GM18499 (cell line): ENCODE results near the gene PRAME.
"Not testable (repeated sequence)": the region's sequence is repeated elsewhere in the genome, so short reads cannot be mapped to it uniquely, and the experiment has no call there.

Source experiments
- ATAC-seq: cut with Tn5 transposase; IDR thresholded peaks from one replicate; pipeline ENCODE4 v1.9.1; 2021; ENCODE audit warnings: moderate number of reproducible peaks; ENCODE audit not compliant: insufficient read depth, unreplicated experiment

The PRAME gene

GRCh38 chr22:22583030-22583429 is 24.0 kb upstream of the PRAME start:
- ATAC-seq: no peak

DNA sequence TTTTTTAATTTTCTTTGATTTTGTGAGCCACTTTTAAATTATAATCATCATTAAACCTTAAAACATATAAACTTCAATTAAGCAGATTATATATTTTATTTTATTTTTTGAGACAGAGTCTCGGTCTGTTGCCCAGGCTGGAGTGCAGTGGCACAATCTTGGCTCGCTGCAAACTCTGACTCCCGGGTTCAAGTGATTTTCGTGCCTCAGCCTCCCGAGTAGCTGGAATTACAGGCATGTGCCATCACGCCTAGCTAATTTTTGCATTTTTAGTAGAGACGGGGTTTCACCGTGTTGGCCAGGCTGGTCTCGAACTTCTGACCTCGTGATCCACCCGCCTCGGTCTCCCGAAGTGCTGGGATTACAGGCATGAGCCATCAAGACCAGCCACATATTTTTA is 22.5 kb upstream of the PRAME start:
- ATAC-seq: not testable (repeated sequence)

- no peak for ATAC-seq
Measured at GRCh38 chr22:22579869-22580604, 21.0 kb upstream of the PRAME start.

GRCh38 chr22:22578702-22579424 is 19.8 kb upstream of the PRAME start:
- ATAC-seq: no peak

DNA sequence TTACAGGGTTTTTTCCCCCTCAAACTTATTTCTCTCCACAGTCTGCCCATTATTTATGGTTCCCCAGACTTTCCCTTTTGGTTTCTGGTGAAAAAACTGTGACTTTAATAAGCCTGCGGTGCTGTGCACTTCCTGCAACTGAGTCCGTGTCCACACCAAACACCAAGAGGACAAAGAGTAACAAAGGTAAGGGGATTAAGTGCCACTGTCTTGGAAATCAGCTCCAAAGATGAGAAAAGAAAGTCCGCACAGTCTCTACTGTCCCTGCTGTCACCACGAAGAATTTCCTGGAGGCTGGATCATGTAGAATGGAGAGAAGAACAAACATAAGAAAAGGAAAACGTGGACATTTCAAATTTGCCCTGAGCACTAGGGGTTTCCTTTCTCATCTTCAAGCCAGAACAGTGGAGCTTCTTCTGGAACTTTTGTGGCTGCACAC is 17.9 kb upstream of the PRAME start:
- no peak for ATAC-seq

DNA sequence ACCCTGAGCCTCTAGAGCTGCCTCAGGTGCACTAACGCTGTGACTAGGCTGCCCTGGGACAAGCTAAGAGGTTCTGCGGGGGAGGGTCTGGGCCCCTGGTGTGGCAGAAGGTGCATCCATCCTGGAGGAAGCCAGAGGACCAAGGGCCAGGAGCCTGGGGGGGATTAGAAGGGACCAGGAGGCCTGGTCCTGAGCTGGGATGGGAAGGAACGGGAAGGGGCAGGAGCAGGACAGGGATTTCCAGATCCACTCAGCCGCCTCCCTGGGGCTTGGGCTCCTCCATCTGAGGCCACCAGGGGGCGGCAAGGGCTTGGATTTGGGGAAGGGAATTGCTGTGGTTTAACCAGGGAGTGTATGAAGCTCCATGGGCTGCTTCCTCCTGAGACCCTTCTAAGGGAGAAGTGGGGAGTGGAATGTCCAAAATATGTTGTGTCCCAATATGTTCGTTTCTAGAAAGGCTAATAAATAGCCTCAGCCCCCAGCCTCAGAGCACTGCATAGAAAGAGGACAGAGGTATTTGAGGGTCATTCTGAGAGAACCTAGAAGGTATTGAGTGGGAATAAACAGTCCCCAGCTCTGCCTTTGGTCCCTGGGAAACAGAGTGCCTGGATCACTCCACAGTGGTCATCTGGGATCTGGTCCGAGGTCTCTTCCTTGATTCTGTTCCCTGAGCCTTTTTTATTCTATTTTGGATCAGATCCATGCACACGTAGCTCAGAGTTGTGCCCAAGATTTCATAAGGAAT is 17.4 kb upstream of the PRAME start:
- ATAC-seq: no peak

- ATAC-seq: no peak
Measured at GRCh38 chr22:22574361-22574760, 15.3 kb upstream of the PRAME start.

GRCh38 chr22:22573047-22573889 is 14.2 kb upstream of the PRAME start:
- no peak for ATAC-seq

DNA sequence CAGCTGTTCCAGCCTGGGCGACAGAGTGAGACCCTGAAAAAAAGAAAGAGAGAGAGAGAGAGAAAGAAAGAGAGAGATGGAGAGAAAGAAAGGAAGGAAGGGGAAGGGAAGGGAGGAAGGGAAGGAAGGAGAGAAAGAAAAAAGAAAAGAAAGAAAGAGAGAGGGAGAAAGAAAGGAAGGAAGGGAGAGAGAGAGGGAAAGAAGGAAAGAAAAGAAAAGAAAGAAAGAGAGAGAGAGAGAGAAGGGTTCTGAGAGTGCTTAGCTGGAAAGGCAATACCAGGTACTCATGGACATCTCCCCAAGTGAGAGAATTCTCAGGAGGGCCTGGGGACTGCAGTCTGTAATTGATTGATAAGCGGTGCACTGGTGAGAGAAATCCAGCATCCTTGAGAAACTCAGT is 12.8 kb upstream of the PRAME start:
- no peak for ATAC-seq

DNA sequence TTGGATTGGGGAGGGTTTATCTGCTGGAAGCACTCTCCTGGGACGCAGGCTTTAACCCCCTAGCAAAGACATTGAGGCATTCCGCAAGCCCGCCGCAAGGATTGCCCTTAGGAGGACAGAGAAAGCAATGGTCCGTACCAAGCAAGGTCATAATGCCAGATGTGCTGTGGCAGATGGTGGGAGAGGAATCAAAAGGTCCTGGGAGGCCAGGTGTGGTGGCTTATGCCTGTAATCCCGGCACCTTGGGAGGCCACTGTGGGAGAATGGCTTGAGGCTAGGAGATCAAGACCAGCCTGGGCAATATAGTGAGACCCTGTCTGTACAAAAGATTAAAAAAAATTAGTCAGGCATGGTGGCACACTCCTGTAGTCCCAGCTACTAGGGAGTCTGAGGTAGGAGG is 12.4 kb upstream of the PRAME start:
- ATAC-seq: no peak

- ATAC-seq: no peak
Measured at GRCh38 chr22:22569218-22569617, 10.2 kb upstream of the PRAME start.

- no peak for ATAC-seq
Measured at GRCh38 chr22:22565981-22566380, 6.9 kb upstream of the PRAME start.

DNA sequence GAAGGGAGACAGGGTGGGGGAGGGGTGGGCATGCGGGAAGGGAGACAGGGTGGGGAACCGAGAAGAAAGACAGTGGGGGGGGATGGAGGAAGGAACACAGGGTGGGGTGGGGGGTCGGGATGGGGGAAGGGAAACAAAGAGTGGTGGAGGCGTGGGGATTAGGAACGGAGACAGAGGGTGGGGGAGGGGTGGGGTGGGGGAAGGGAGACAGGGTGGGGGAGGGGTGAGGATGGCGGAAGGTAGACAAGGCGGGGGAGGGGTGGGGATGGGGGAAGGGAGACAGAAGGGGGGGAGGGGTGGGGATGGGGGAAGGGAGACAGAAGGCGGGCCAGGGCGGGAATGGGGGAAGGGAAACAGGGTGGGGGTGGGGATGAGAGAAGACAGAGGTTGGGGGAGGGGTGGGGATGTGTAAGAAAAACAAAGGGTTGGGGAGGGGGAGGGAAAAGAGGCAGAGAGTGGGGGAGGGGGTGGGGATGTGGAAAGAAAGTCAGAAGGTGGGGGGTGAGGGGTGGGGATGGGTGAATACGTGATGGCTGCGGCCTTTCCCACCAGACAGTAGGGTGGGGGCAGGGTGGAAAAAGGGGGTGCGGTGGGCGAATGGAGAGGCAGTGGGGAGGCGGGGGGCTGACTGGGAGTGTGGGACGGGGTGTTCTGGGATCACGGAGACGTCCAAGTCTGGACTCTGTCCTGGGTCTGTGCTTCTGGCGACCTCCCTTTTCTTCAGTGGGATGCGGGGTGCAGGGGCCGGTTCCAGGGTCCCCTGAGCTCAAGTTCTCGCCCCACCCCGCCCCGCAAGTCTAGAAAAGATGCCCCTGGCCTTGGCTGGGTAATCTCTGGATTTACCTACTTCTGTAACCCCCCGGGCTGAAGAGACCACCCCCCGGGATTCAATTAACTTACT is 744 bp downstream of the PRAME start:
- ATAC-seq: no peak

GRCh38 chr22:22556995-22557925 is 1.8 kb downstream of the PRAME start:
- ATAC-seq: no peak

DNA sequence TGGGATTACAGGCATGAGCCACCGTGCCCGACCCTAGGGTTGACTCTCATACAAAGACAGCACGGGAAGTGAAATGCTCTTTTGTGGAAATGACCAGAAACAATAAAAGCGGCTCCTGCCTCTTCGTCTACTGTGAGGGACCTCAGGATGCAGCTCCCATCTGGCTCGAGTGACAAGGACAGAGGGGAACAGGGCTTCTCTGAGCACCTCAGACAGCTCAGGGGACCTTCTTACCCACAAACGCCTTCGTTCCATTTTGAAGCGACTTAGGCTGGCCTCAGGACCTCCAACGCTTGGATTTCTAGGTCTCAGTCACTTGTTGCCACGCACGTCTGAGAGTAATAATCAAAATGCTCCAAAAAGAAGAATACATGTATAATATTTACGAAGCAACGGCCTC is 2.5 kb downstream of the PRAME start:
- ATAC-seq: no peak

DNA sequence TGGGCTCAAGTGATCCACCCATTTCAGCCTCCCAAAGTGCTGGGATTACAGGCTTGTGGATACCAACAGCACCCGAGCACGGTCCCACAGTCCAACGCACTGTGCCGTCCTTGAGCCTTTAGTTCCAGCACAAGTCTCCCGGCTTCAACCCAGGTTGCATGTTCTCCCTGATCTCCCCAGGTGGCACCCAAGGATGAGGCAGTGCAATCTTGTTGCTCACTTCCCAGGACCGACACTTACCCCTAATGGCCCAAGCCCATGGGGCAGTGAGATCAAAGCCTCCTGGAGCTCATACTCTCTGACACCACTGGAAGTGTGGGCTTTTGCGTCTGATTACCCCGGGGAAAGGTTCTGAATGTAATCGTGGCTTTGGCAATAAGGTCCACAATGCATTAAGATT is 3.5 kb downstream of the PRAME start:
- ATAC-seq: no peak

GRCh38 chr22:22554587-22555284 is 4.3 kb downstream of the PRAME start:
- no peak for ATAC-seq
